ENCODE results near the gene OLFM1.
"Not testable (repeated sequence)": the region's sequence is repeated elsewhere in the genome, so short reads cannot be mapped to it uniquely, and the experiment has no call there.

Gene OLFM1

GRCh38 chr9:135061441-135061840 is 26.0 kb upstream of the OLFM1 start:
- DNase-seq, result no peak

GRCh38 chr9:135062254-135062653 is 25.2 kb upstream of the OLFM1 start:
- DNase-seq, result no peak

- DNase-seq, result not testable (repeated sequence)
Measured at GRCh38 chr9:135063466-135063865, 24.0 kb upstream of the OLFM1 start.

GRCh38 chr9:135063888-135064287 is 23.6 kb upstream of the OLFM1 start:
- DNase-seq, result not testable (repeated sequence)

- no peak for DNase-seq
Measured at GRCh38 chr9:135065151-135065550, 22.3 kb upstream of the OLFM1 start.

- no peak for DNase-seq
Measured at GRCh38 chr9:135065804-135066203, 21.7 kb upstream of the OLFM1 start.

- DNase-seq, result no peak
Measured at GRCh38 chr9:135066291-135066690, 21.2 kb upstream of the OLFM1 start.

GRCh38 chr9:135067096-135067710 is 20.3 kb upstream of the OLFM1 start:
- no peak for DNase-seq

- DNase-seq, result no peak
Measured at GRCh38 chr9:135068776-135069415, 18.6 kb upstream of the OLFM1 start.

- no peak for DNase-seq
Measured at GRCh38 chr9:135069558-135070197, 17.8 kb upstream of the OLFM1 start.

GRCh38 chr9:135070198-135070951 is 17.1 kb upstream of the OLFM1 start:
- DNase-seq, result peak; percentile 40

GRCh38 chr9:135070964-135071735 is 16.3 kb upstream of the OLFM1 start:
- DNase-seq, result no peak

GRCh38 chr9:135073081-135073740 is 14.3 kb upstream of the OLFM1 start:
- no peak for DNase-seq

- DNase-seq, result no peak
Measured at GRCh38 chr9:135073741-135074305, 13.6 kb upstream of the OLFM1 start.

GRCh38 chr9:135074354-135075233 is 12.9 kb upstream of the OLFM1 start:
- DNase-seq, result no peak

- peak; percentile 84 for DNase-seq
Measured at GRCh38 chr9:135075234-135076142, 12.0 kb upstream of the OLFM1 start.

GRCh38 chr9:135076143-135076875 is 11.2 kb upstream of the OLFM1 start:
- no peak for DNase-seq

GRCh38 chr9:135076876-135077430 is 10.5 kb upstream of the OLFM1 start:
- DNase-seq, result no peak

Measured in NCI-H345 (cell line).